MCF 10A (cell line): ENCODE data around the gene WNT5B. TPM values are rescaled to one million over a fixed set of nuclear protein-coding genes. Genes with fewer than 3 reads are reported as not detected.

Experiments used
- BruUV-seq: library from RNA; stranded (reverse); fragments of 400-500 nt; replicated peaks from 2 replicates; lab custom pipeline; 2021; lab: Mats Ljungman, UMichigan
- CTCF ChIA-PET: fragments of 300-600 bp; sonication (Branson Sonifier 250); formaldehyde crosslinking; extraction: SDS; loops from one replicate; lab custom pipeline; 2021; ENCODE audit warnings: antibody characterized with exemption, inconsistent platforms; lab: Yijun Ruan, JAX
- POLR2A ChIA-PET: fragments of 300-600, 350-650 bp; sonication (Branson Sonifier 250); formaldehyde crosslinking; extraction: SDS; loops from one replicate; lab custom pipeline; 2020; ENCODE audit warnings: antibody characterized with exemption, inconsistent platforms; lab: Yijun Ruan, JAX
- DNase-seq: peaks from one replicate; pipeline ENCODE4 v3.0.0-alpha.2; 2018; ENCODE audit not compliant: unreplicated experiment
- H3K27ac Mint-ChIP-seq: one replicate; pipeline ENCODE4 v1.8.0; 2022; ENCODE audit warnings: mild to moderate bottlenecking, low read depth, mixed read lengths; ENCODE audit not compliant: unreplicated experiment
- H3K27me3 Mint-ChIP-seq: one replicate; pipeline ENCODE4 v1.8.0; 2022; ENCODE audit warnings: mixed read lengths; ENCODE audit not compliant: insufficient read depth, unreplicated experiment
- H3K36me3 Mint-ChIP-seq: one replicate; pipeline ENCODE4 v1.8.0; 2022; ENCODE audit warnings: mild to moderate bottlenecking, moderate library complexity, mixed read lengths; ENCODE audit not compliant: insufficient read depth, unreplicated experiment
- H3K4me1 Mint-ChIP-seq: one replicate; pipeline ENCODE4 v1.8.0; 2022; ENCODE audit warnings: mixed read lengths; ENCODE audit not compliant: insufficient read depth, unreplicated experiment
- H3K4me3 Mint-ChIP-seq: one replicate; pipeline ENCODE4 v1.8.0; 2022; ENCODE audit warnings: mild to moderate bottlenecking, moderate library complexity, mixed read lengths; ENCODE audit not compliant: unreplicated experiment
- H3K9me3 Mint-ChIP-seq: one replicate; pipeline ENCODE4 v1.8.0; 2022; ENCODE audit warnings: mixed read lengths; ENCODE audit not compliant: unreplicated experiment
- CTCF ChIP-seq: fragments of 200-600 bp; IDR thresholded peaks from one replicate; pipeline ENCODE4 v1.8.0; 2022; ENCODE audit warnings: antibody characterized with exemption, mild to moderate bottlenecking; ENCODE audit not compliant: unreplicated experiment
- intact Hi-C: fragments of 100-400 bp; cut with micrococcal nuclease; formaldehyde crosslinking; loops from 2 replicates; pipeline ENCODE4 v1.14.1; 2022
- total RNA-seq: library from RNA; stranded (reverse); gene quantifications from 2 replicates; pipeline ENCODE4 v1.2.3, GENCODE V29; 2022

Gene WNT5B
- total RNA-seq, 1 experiment from 2014 or later: 0.21 TPM

GRCh38 chr12:1633459-1633858 is 4.4 kb downstream of the WNT5B start:
- Mint-ChIP-seq H3K9me3 (no peaks in the 10 kb centered on the region), H3K4me3 (no peak overlapping the region), H3K4me1 (peaks cover 5% of the 10 kb centered on the region), H3K27me3 (peaks cover 13% of the 10 kb centered on the region), H3K27ac (no peak overlapping the region), H3K36me3 (no peaks in the 10 kb centered on the region)
- no peak for TF ChIP-seq CTCF
- no peak for DNase-seq
- BruUV-seq: no TSS peak
- ChIA-PET POLR2A (interaction anchor here (0.8 to 2.6 kb wide), 2 partner anchors 27 to 156 kb away, joined by 3 to 11 read pairs; no protein-coding TSS in a partner anchor), CTCF (interaction anchor here (0.7 to 7.5 kb wide), 12 partner anchors 9 to 1100 kb away, joined by 3 to 139 read pairs (median 6); no protein-coding TSS in a partner anchor)
- intact Hi-C loops: loop anchor here (10.0 kb wide), 1 partner anchor 951 kb away; no protein-coding TSS in a partner anchor

GRCh38 chr12:1634149-1634548 is 5.1 kb downstream of the WNT5B start:
- ChIA-PET POLR2A (interaction anchor here (1.5 to 2.6 kb wide), 2 partner anchors 28 to 158 kb away, joined by 6 to 11 read pairs; no protein-coding TSS in a partner anchor), CTCF (interaction anchor here (0.7 to 7.5 kb wide), 37 partner anchors 9 to 1159 kb away, joined by 3 to 139 read pairs (median 5); partner anchors contain the start of gene ADIPOR2)
- no peaks in the 10 kb centered on the region for H3K36me3 Mint-ChIP-seq
- H3K9me3 Mint-ChIP-seq: no peaks in the 10 kb centered on the region
- BruUV-seq: no TSS peak
- intact Hi-C loops: loop anchor here (1.0 to 10.0 kb wide), 3 partner anchors 157 to 951 kb away; no protein-coding TSS in a partner anchor
- peaks cover 5% of the 10 kb centered on the region for H3K4me1 Mint-ChIP-seq
- peaks cover 6% of the 10 kb centered on the region for H3K27me3 Mint-ChIP-seq
- no peak overlapping the region for H3K27ac Mint-ChIP-seq
- H3K4me3 Mint-ChIP-seq: no peak overlapping the region
- no peak for DNase-seq
- TF ChIP-seq CTCF: no peak

- Mint-ChIP-seq H3K36me3 (no peaks in the 10 kb centered on the region), H3K4me3 (no peak overlapping the region), H3K27ac (no peak overlapping the region), H3K4me1 (peaks cover 5% of the 10 kb centered on the region), H3K9me3 (no peaks in the 10 kb centered on the region), H3K27me3 (peaks cover under 1% of the 10 kb centered on the region)
- peak; percentile 77 for DNase-seq
- intact Hi-C loops: loop anchor here (1.0 to 10.0 kb wide), 3 partner anchors 157 to 950 kb away; no protein-coding TSS in a partner anchor
- TF ChIP-seq CTCF: peak; percentile 78
- BruUV-seq: no TSS peak
- POLR2A ChIA-PET: interaction anchor here (0.6 to 2.6 kb wide), 5 partner anchors 9 to 305 kb away, joined by 3 to 11 read pairs (median 4); no protein-coding TSS in a partner anchor
- CTCF ChIA-PET: interaction anchor here (0.5 to 7.5 kb wide), 50 partner anchors 10 to 1738 kb away, joined by 3 to 139 read pairs (median 4); partner anchors contain the start of gene ADIPOR2
Measured at GRCh38 chr12:1634590-1635191, 5.7 kb downstream of the WNT5B start.
